Keratinocyte (primary cell): Measurements from ENCODE around the gene SEC14L3. TPM values are rescaled to one million over a fixed set of nuclear protein-coding genes. Genes with fewer than 3 reads are reported as not detected.

Experiments used
- DNase-seq: peaks from one replicate; pipeline ENCODE4 v3.0.0-alpha.2; 2011; ENCODE audit warnings: low read depth, missing footprints, low spot score
- FAIRE-seq: peaks from 2 replicates; lab custom pipeline; 2011; peaks lifted over from hg19 to GRCh38; lab: Jason Lieb, UNC
- H2AFZ ChIP-seq: 2 replicates; pipeline ENCODE4 v1.6.0; 2012; ENCODE audit warnings: low read length, control low read depth, inconsistent platforms; ENCODE audit not compliant: control insufficient read depth
- H3K27ac ChIP-seq: 2 replicates; pipeline ENCODE4 v1.5.1; 2011; ENCODE audit warnings: low read length; ENCODE audit not compliant: control insufficient read depth, insufficient read depth
- H3K27me3 ChIP-seq: 3 replicates; pipeline ENCODE4 v1.6.0; 2011; ENCODE audit warnings: low read length; ENCODE audit not compliant: control insufficient read depth, insufficient read depth; ENCODE audit errors: extremely low read depth
- H3K36me3 ChIP-seq, 2 experiments: 2 replicates in 1 of 2; 3 replicates in 1 of 2; pipeline ENCODE4 v1.5.1; 2011; ENCODE audit warnings: low read length in 2 of 2, mild to moderate bottlenecking in 1 of 2; ENCODE audit not compliant: control insufficient read depth in 2 of 2, insufficient read depth in 2 of 2; ENCODE audit errors: extremely low read depth in 1 of 2
- H3K4me1 ChIP-seq: 3 replicates; pipeline ENCODE4 v1.5.1; 2011; ENCODE audit warnings: low read length; ENCODE audit not compliant: control insufficient read depth, insufficient read depth; ENCODE audit errors: extremely low read depth
- H3K4me2 ChIP-seq: 3 replicates; pipeline ENCODE4 v1.6.0; 2011; ENCODE audit warnings: low read depth, low read length; ENCODE audit not compliant: control insufficient read depth, insufficient read depth; ENCODE audit errors: extremely low read depth
- H3K4me3 ChIP-seq, 3 experiments: fragments of 200-600 bp in 1 of 3; sonication (generic) in 1 of 3; 2 replicates in 2 of 3; 3 replicates in 1 of 3; pipeline ENCODE4 v1.5.1; 2011 to 2016; ENCODE audit warnings: low read length in 3 of 3, mild to moderate bottlenecking in 3 of 3, control low read depth in 2 of 3, inconsistent platforms in 1 of 3, low read depth in 1 of 3, mixed read lengths in 1 of 3, mixed run types in 1 of 3, moderate library complexity in 1 of 3; ENCODE audit not compliant: control insufficient read depth in 2 of 3, insufficient read depth in 2 of 3; ENCODE audit errors: extremely low read depth in 1 of 3
- H3K79me2 ChIP-seq: 2 replicates; pipeline ENCODE4 v1.6.0; 2012; ENCODE audit warnings: low read length; ENCODE audit not compliant: control insufficient read depth, insufficient read depth
- H3K9ac ChIP-seq: 3 replicates; pipeline ENCODE4 v1.6.0; 2011; ENCODE audit warnings: low read length; ENCODE audit not compliant: control insufficient read depth, insufficient read depth; ENCODE audit errors: extremely low read depth
- H3K9me1 ChIP-seq: 3 replicates; pipeline ENCODE4 v1.6.0; 2011; ENCODE audit warnings: low read length; ENCODE audit not compliant: control insufficient read depth, insufficient read depth; ENCODE audit errors: extremely low read depth
- H3K9me3 ChIP-seq: 2 replicates; pipeline ENCODE4 v1.5.1; 2012; ENCODE audit warnings: low read depth, low read length; ENCODE audit not compliant: control insufficient read depth
- H4K20me1 ChIP-seq: 3 replicates; pipeline ENCODE4 v1.6.0; 2011; ENCODE audit warnings: low read length; ENCODE audit not compliant: control insufficient read depth, insufficient read depth; ENCODE audit errors: extremely low read depth
- EZH2 ChIP-seq: IDR thresholded peaks from one replicate; pipeline ENCODE4 v1.6.1; 2012; ENCODE audit warnings: inconsistent platforms, mild to moderate bottlenecking, low read length, moderate library complexity
- dilution Hi-C: fragments of 300-500 bp; cut with MboI; formaldehyde crosslinking; loops from one replicate; pipeline ENCODE4 v1.7.0; 2020; ENCODE audit warnings: low sequenced_read_pairs; ENCODE audit not compliant: extremely low pct_ligation_motif_present
- polyA plus RNA-seq, 5 experiments: library from polyadenylated mRNA; depleted of rRNA in 3 of 5; stranded (reverse) in 3 of 5; stranded (forward) in 1 of 5; unstranded in 1 of 5; fragments of >200 nt; gene quantifications; 1 replicate in 1 of 5; 2 replicates in 3 of 5; 3 replicates in 1 of 5; pipeline versions ENCODE4 v1.2.1 to v1.2.3, GENCODE V29; 2011 to 2012; ENCODE audit warnings: missing spikeins in 2 of 5, low read depth in 1 of 5, low replicate concordance in 1 of 5
- TF ChIP-seq, protein P1 (sequence below), 3 experiments: IDR thresholded peaks in 1 of 3; conservative IDR thresholded peaks in 1 of 3; optimal IDR thresholded peaks in 1 of 3; 2 replicates in 2 of 3; 3 replicates in 1 of 3; pipeline versions ENCODE3 to v1.5.1; 2011; ENCODE audit warnings: low read length in 3 of 3, mild to moderate bottlenecking in 3 of 3, moderate library complexity in 2 of 3, control low read depth in 1 of 3, inconsistent platforms in 1 of 3; ENCODE audit not compliant: insufficient read depth in 2 of 3; ENCODE audit errors: extremely low read depth in 1 of 3

The SEC14L3 gene
- polyA plus RNA-seq, 1 donor (not counting 4 experiments of a cell fraction or from before 2014, with no cell fraction given): not detected

GRCh38 chr22:30485362-30485988 lies 13.7 kb upstream of the SEC14L3 start:
- H3K9me1 ChIP-seq: no peaks in the 10 kb centered on the region
- no peaks in the 10 kb centered on the region for H3K4me1 ChIP-seq
- H4K20me1 ChIP-seq: no peaks in the 10 kb centered on the region
- no peak overlapping the region for H3K9ac ChIP-seq
- no peaks in the 10 kb centered on the region for H3K9me3 ChIP-seq
- H3K27ac ChIP-seq: no peak overlapping the region
- dilution Hi-C loops: no loop called here
- H2AFZ ChIP-seq: no peak overlapping the region
- no peaks in the 10 kb centered on the region for H3K79me2 ChIP-seq
- DNase-seq (peak; percentile 11), FAIRE-seq (peak; percentile 44)
- no peaks in the 10 kb centered on the region for H3K36me3 ChIP-seq
- H3K27me3 ChIP-seq: peaks cover 5% of the 10 kb centered on the region
- no peak for TF ChIP-seq EZH2
- TF ChIP-seq, protein P1, sequence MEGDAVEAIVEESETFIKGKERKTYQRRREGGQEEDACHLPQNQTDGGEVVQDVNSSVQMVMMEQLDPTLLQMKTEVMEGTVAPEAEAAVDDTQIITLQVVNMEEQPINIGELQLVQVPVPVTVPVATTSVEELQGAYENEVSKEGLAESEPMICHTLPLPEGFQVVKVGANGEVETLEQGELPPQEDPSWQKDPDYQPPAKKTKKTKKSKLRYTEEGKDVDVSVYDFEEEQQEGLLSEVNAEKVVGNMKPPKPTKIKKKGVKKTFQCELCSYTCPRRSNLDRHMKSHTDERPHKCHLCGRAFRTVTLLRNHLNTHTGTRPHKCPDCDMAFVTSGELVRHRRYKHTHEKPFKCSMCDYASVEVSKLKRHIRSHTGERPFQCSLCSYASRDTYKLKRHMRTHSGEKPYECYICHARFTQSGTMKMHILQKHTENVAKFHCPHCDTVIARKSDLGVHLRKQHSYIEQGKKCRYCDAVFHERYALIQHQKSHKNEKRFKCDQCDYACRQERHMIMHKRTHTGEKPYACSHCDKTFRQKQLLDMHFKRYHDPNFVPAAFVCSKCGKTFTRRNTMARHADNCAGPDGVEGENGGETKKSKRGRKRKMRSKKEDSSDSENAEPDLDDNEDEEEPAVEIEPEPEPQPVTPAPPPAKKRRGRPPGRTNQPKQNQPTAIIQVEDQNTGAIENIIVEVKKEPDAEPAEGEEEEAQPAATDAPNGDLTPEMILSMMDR (optimal IDR thresholded peaks at IDR 0.05 in 1 of 3, IDR thresholded peaks at IDR 0.05 in 1 of 3, conservative IDR thresholded peaks at IDR 0.05 in 1 of 3; ENCODE audit: extremely low read depth in 1 of 3, insufficient read depth in 2 of 3, low read length in 3 of 3): peak; percentile 88 to 98 (median 96)
- no peak overlapping the region for H3K4me3 ChIP-seq
- H3K4me2 ChIP-seq: no peak overlapping the region

GRCh38 chr22:30483169-30483568 lies 11.4 kb upstream of the SEC14L3 start:
- no peaks in the 10 kb centered on the region for H3K79me2 ChIP-seq
- no peaks in the 10 kb centered on the region for H3K9me1 ChIP-seq
- DNase-seq (no peak), FAIRE-seq (no peak)
- TF ChIP-seq, protein P1 (optimal IDR thresholded peaks at IDR 0.05 in 1 of 3, IDR thresholded peaks at IDR 0.05 in 1 of 3, conservative IDR thresholded peaks at IDR 0.05 in 1 of 3; ENCODE audit: extremely low read depth in 1 of 3, insufficient read depth in 2 of 3, low read length in 3 of 3): no peak
- TF ChIP-seq EZH2: no peak
- no peak overlapping the region for H3K27ac ChIP-seq
- no peak overlapping the region for H3K9ac ChIP-seq
- peaks cover 1% of the 10 kb centered on the region for H3K27me3 ChIP-seq
- H2AFZ ChIP-seq: no peak overlapping the region
- no peaks in the 10 kb centered on the region for H4K20me1 ChIP-seq
- H3K4me1 ChIP-seq: no peaks in the 10 kb centered on the region
- no peak overlapping the region for H3K4me3 ChIP-seq
- no peak overlapping the region for H3K4me2 ChIP-seq
- H3K36me3 ChIP-seq: no peaks in the 10 kb centered on the region
- no peaks in the 10 kb centered on the region for H3K9me3 ChIP-seq
- dilution Hi-C loops: no loop called here
